IPS DF 19.7 (cell line): ENCODE measurements around the gene CAMK2A.

Experiments used
- DNase-seq: peaks from one replicate; pipeline ENCODE4 v3.0.0-alpha.2; 2013; ENCODE audit warnings: low read depth, low spot score

Gene CAMK2A

GRCh38 chr5:150316320-150316719 lies 26.7 kb upstream of the CAMK2A start:
- DNase-seq: no peak

DNA sequence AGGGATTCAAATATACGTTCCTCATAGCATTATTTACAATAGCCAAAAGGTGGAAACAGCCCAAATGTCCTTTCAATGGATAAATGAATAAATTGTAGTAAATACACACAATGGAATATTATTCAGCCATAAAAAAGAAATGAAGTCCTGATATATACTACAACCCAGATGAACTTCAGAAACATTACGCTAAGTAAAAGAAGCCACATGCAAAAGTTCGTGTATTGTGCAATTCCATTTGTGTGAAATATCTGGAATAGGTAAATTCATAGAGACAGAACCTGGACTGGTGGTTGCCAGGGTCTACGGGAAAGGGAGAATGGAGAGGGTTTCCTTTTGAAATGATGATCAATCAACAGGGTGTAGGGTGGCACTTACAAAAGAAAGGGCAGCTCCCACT lies 25.7 kb upstream of the CAMK2A start:
- no peak for DNase-seq

- DNase-seq: no peak
Measured at GRCh38 chr5:150313921-150314716, 24.5 kb upstream of the CAMK2A start.

- DNase-seq: no peak
Measured at GRCh38 chr5:150313501-150313900, 23.9 kb upstream of the CAMK2A start.

DNA sequence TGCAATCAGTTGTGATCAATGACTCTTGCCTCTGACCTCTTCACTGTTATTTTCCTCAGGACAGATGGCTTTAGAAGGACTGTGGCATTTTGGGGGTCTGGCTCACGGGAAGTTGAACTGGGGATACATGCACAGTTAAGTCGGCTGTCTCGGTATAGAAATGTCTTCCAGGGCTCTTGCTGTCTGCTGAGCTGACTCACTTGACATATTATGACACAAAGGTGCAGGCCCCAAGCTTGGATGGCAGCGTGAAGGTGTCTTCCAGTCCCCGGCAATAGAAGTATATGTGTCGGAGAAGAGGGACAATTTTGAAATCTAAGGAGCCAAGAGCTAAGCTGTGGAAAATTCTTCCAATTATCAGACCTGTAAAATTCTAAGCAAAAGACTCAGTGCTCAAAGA lies 22.9 kb upstream of the CAMK2A start:
- no peak for DNase-seq

DNA sequence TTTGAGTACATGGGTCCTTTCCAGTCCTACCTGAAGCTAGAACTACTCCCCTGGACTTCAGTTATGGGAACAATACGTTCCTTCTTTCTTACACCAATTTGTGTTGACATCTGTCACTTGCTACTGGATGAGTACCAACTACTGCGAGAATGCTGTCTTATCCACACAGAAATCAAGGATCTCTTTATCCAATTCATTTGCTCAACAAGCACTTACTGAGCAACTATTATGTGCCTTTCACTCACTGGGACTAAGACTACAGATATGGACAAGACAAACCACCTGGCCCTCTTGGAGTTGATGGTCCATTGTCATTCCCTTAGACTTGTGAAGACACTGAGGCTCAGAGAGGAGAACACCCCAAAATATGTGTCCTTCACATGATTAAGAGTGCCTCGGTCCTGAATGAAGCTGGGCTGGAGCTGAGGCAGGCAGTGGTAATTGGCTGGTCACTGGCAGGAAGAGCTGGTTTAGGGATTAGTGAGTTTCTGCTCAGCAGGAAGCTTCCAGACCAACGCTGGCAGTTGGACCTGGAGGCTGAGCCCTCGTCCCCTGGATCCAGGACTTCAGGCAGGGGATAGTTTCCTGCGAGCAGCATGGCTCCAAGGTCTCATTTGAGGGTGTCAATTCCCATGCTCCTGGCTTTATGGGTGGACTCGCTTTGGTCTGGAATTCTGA lies 21.6 kb upstream of the CAMK2A start:
- DNase-seq: no peak

GRCh38 chr5:150310246-150310645 lies 20.7 kb upstream of the CAMK2A start:
- no peak for DNase-seq

DNA sequence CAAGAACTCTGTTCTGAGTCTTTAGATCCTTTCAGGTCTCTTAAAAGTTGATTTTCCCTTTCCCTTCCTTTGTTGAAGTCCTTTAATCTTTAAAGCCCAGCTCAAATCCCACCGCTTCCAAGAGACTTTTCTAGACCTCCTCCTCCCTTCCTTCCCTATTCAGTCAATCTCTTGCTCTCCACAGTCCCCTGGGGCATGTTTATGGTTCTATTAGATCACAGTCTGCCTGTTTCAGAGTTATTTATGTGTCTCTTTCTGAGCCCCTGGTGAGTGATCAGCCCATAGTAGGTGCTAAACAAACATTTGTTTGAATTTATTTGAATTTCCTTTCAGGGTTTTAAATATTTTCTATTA lies 20.3 kb upstream of the CAMK2A start:
- DNase-seq: no peak

GRCh38 chr5:150309101-150309885 lies 19.7 kb upstream of the CAMK2A start:
- no peak for DNase-seq

GRCh38 chr5:150307617-150308426 lies 18.2 kb upstream of the CAMK2A start:
- DNase-seq: no peak

DNA sequence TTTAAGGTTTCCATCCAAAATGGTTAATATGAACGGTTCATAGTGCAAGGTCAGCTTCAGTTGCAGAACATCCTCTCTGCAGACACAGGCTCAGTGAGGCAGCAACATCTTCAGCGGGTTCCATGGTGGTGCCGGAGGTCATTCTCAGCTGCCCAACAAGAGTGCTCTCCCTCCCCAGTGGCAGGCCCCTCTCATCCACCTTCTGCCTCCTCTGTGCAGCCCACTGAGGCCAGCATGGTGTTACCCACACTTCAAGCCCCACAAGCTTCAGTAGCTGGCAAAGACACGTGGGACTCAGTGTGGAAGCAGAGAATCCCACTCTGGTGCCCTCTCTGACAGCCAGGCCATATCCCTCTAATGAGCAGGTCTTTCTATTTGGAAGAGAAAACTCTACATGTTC lies 17.2 kb upstream of the CAMK2A start:
- DNase-seq: no peak

DNA sequence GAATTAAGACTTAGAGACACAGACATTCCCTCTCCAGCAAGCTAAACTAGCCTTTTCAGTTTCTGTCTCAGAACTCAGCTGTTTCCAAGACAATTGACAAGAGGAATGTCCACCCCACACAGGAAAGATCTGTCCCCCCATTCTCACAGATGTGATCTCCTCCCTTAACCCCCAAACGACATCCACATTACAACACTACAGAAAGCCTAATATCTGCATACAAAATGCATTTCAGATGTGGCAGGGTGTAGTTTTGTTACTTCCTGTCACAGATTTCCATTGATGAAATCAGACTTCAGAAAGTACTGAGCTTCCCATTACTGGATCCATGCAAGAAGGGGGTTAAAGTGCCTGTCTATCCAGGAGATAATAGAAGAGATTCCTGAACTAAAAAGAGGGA lies 16.0 kb upstream of the CAMK2A start:
- no peak for DNase-seq

DNA sequence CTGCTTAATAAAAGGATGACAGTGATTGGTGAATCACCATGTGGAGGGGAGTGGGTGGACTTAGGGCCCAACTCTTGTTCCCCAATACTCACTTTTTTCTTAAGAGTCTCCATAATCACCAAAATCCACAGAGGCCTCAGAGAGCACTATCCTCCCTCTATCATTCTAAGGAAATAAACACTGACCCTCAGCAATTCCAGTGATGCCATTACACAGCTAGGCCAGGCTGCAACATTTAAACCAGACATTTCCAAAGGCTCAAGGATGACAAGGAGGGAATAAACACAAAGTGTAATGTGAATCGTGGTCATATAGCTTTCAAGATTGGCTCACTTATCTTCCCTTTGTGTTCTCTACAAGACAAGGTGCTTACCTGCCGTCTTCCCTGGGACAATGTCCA lies 15.5 kb upstream of the CAMK2A start:
- DNase-seq: no peak

DNA sequence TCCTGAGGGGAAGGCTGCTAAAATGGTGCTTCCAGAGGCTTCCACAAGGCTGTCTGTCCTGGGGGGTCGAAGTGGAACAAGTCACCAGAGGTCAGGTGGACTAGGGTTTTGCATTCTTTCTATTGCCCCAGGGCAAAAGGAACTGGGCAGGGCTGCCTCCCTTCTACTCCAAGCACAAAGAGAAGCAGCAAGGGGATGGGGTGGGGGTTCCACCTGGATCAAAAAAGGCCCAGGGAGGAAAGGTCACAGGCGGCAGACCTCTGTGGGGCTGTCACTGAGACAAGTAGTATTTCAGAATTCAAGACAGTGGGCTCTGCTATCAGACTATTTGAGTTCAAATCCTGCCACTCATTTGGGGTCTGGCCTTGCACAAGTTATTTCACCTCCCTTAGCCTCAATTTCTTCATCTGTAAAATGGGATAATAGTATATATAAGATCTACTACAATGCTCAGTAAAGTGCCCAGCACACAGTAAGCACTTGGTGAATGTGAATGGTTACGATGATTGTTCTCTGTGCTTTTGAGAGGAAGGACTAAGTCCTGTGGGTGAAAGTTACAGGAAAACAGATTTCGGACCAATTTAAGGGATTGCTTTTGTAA lies 15.0 kb upstream of the CAMK2A start:
- DNase-seq: no peak

DNA sequence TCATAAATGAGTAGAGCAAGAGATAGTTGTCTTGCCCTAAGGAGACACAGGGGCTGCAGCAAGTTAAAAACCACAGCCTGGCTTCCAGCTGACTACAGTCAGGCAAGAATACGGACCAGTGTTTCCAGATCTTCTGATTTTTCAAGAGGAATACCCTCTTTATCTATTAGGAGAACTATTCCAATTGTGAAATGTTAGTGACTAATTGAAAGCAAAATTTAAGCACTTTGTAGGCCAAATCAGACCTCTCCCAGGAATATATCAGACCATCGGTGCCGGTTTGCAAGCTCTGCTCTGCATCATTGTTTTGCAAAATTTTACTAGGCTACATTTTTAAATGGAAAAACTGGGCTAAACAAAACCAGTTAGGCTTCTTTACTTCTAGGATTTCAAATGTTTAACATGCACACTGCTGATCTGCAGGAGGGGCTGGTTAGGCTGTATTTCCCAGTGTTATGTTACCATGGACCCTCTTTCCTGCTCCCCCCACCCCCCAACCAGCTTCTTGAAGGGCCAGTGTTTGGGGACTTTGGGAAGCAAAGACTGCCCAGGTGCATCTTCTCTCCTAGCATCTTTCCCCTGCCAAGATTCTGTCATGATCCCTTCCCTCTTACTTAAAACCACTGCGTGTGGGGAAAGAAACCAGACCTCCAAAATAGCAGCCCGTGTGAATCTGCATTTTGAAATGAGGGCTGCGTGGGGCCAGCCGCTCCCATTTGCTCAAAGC lies 14.2 kb upstream of the CAMK2A start:
- no peak for DNase-seq

DNA sequence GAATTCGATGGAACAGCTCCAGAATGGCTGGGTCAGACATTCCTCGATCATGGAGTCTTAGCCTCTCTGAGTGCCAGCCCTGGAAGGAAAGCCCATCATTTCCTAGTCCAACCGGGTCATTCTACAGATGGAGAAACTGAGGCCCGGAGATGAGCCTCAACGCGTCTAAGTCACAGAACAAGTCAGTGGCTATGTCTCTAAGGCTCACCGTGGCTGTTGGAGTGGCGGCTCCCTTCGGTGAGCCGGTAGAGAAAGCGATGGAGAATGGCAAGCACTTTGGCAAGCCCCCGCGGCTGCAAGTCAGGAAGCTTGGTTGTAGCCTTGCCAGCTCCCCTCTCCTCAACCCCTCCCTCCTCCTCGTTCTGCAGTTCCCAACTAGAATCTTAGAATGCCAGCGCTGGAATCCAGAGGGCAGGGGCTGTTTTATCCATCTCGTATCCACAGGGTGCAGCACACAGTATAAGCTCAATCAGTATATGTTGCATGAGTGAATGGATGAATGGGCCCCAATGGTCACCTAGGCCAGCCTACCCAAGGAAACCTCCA lies 13.6 kb upstream of the CAMK2A start:
- DNase-seq: no peak

GRCh38 chr5:150302301-150303069 lies 12.9 kb upstream of the CAMK2A start, which contains the start of gene ARSI:
TSS of gene ARSI (minus strand) at chr5:150302905. CDS start at chr5:150302373, 532 bp downstream.
- peak; percentile 38 for DNase-seq

DNA sequence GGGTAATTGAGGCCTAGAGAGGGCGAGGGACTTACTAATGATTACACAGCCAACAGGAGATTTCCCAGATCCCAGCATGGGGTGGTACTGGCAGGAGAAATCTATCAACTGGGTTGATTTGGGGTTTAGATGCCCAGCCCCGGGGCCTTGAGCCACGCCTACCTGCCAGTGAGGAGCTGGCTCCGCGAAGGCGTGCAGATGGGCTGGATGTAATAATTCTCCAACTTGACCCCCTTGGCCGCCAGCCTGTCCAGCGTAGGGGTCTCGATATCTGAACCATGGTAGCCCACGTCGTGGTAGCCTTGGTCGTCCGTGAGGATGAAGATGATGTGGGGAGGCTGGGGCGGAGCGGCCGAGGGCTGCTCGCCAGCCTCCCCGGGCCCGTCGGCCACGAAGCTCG lies 12.3 kb upstream of the CAMK2A start:
- DNase-seq: no peak

GRCh38 chr5:150301170-150301505 lies 11.6 kb upstream of the CAMK2A start:
- no peak for DNase-seq
